Caco-2 (cell line): ENCODE data around the gene UBAP1. TPM values are rescaled to one million over a fixed set of nuclear protein-coding genes. Genes with fewer than 3 reads are reported as not detected.

Experiments used
- BruUV-seq: library from RNA; stranded (reverse); fragments of 400-500 nt; replicated peaks from 2 replicates; lab custom pipeline; 2021; lab: Mats Ljungman, UMichigan
- CTCF ChIA-PET: fragments of 300-600 bp; sonication (Branson Sonifier 250); formaldehyde crosslinking; loops from one replicate; lab custom pipeline; 2022; ENCODE audit warnings: antibody characterized with exemption; lab: Charles Lee
- POLR2A ChIA-PET: fragments of 300-600 bp; sonication (Branson Sonifier 250); formaldehyde crosslinking; loops from one replicate; lab custom pipeline; 2022; ENCODE audit warnings: antibody characterized with exemption; lab: Charles Lee
- DNase-seq, 2 experiments: peaks; one replicate each; pipeline versions ENCODE4 v3.0.0 to v3.0.0-alpha.2; 2020 to 2022
- H3K27me3 ChIP-seq: replicated peaks from 2 replicates; pipeline ENCODE4 v1.6.0; 2011; ENCODE audit warnings: low read length; ENCODE audit not compliant: control insufficient read depth, insufficient read depth
- H3K36me3 ChIP-seq: 2 replicates; pipeline ENCODE4 v1.5.1; 2011; ENCODE audit warnings: low read length; ENCODE audit not compliant: control insufficient read depth, insufficient read depth
- H3K4me1 ChIP-seq: fragments of 250-450 bp; sonication (Bioruptor Pico); 2 replicates; pipeline ENCODE4 v1.5.1; 2020; ENCODE audit warnings: mild to moderate bottlenecking
- H3K4me3 ChIP-seq: 2 replicates; pipeline ENCODE4 v1.5.1; 2011; ENCODE audit warnings: low read depth, mild to moderate bottlenecking, control low read depth, low read length
- H3K9me3 ChIP-seq: fragments of 250-450 bp; sonication (Bioruptor Pico); 2 replicates; pipeline ENCODE4 v1.5.1; 2020; ENCODE audit warnings: mild to moderate bottlenecking, moderate library complexity
- H3K27ac Mint-ChIP-seq: one replicate; pipeline ENCODE4 v1.8.0; 2022; ENCODE audit warnings: mixed read lengths; ENCODE audit not compliant: unreplicated experiment
- H3K27me3 Mint-ChIP-seq: one replicate; pipeline ENCODE4 v1.8.0; 2022; ENCODE audit warnings: mixed read lengths; ENCODE audit not compliant: insufficient read depth, unreplicated experiment
- H3K36me3 Mint-ChIP-seq: one replicate; pipeline ENCODE4 v1.8.0; 2022; ENCODE audit warnings: mild to moderate bottlenecking, mixed read lengths; ENCODE audit not compliant: insufficient read depth, unreplicated experiment
- H3K4me1 Mint-ChIP-seq: one replicate; pipeline ENCODE4 v1.8.0; 2022; ENCODE audit warnings: low read depth, mixed read lengths; ENCODE audit not compliant: unreplicated experiment
- H3K4me3 Mint-ChIP-seq: one replicate; pipeline ENCODE4 v1.8.0; 2022; ENCODE audit warnings: mild to moderate bottlenecking, moderate library complexity, mixed read lengths; ENCODE audit not compliant: unreplicated experiment
- H3K9me3 Mint-ChIP-seq: one replicate; pipeline ENCODE4 v1.8.0; 2022; ENCODE audit warnings: mixed read lengths; ENCODE audit not compliant: unreplicated experiment
- CTCF ChIP-seq, 2 experiments: fragments of 200-600 bp in 1 of 2; IDR thresholded peaks; 1 replicate in 1 of 2; 2 replicates in 1 of 2; pipeline versions ENCODE4 v1.5.1 to v1.8.0; 2011 to 2022; ENCODE audit warnings: antibody characterized with exemption in 1 of 2, control low read depth in 1 of 2, inconsistent platforms in 1 of 2, low read depth in 1 of 2, low read length in 1 of 2, mild to moderate bottlenecking in 1 of 2, moderate library complexity in 1 of 2; ENCODE audit not compliant: insufficient read depth in 1 of 2, severe bottlenecking in 1 of 2, unreplicated experiment in 1 of 2
- intact Hi-C: fragments of 100-400 bp; cut with micrococcal nuclease; formaldehyde crosslinking; loops from one replicate; pipeline ENCODE4 v1.10.0; 2022; ENCODE audit not compliant: unreplicated experiment
- total RNA-seq: library from RNA; stranded (reverse); gene quantifications from 2 replicates; pipeline ENCODE4 v1.2.3, GENCODE V29; 2022

Gene UBAP1
- total RNA-seq, 1 experiment from 2014 or later, result 33.2 TPM

- DNase-seq, result no peak
- no peaks in the 10 kb centered on the region for H3K27me3 Mint-ChIP-seq
These were observed 19.2 kb downstream of the UBAP1 start for GRCh38 chr9:34197756-34198711.

GRCh38 chr9:34200092-34200491, 21.2 kb downstream of the UBAP1 start:
- H3K27ac Mint-ChIP-seq, result no peak overlapping the region
- BruUV-seq, result no TSS peak
- ChIA-PET POLR2A (interaction anchor here (0.6 kb wide), 1 partner anchor 382 kb away, joined by 4 read pairs; no protein-coding TSS in a partner anchor), CTCF (no interaction called here)
- H3K27me3 Mint-ChIP-seq, result no peaks in the 10 kb centered on the region
- H3K27me3 ChIP-seq, result no peaks in the 10 kb centered on the region
- intact Hi-C loops, result no loop called here
- no peak overlapping the region for H3K4me3 ChIP-seq
- no peaks in the 10 kb centered on the region for H3K9me3 Mint-ChIP-seq
- H3K4me1 Mint-ChIP-seq, result peaks cover 6% of the 10 kb centered on the region
- peaks cover 27% of the 10 kb centered on the region for H3K36me3 Mint-ChIP-seq
- H3K9me3 ChIP-seq, result no peaks in the 10 kb centered on the region
- no peaks in the 10 kb centered on the region for H3K4me1 ChIP-seq
- no peak for TF ChIP-seq CTCF (IDR thresholded peaks at IDR 0.05; ENCODE audit: insufficient read depth in 1 of 2, low read depth in 1 of 2, low read length in 1 of 2, severe bottlenecking in 1 of 2, unreplicated experiment in 1 of 2)
- no peak for DNase-seq
- H3K36me3 ChIP-seq, result no peaks in the 10 kb centered on the region; the same call in 1 of the 2 replicates
- H3K4me3 Mint-ChIP-seq, result no peak overlapping the region

More at GRCh38 chr9:34197756-34198711, 19.2 kb downstream of the UBAP1 start:
- no TSS peak for BruUV-seq
- H3K36me3 Mint-ChIP-seq, result peaks cover 27% of the 10 kb centered on the region
- no peak for TF ChIP-seq CTCF (IDR thresholded peaks at IDR 0.05; ENCODE audit: insufficient read depth in 1 of 2, low read depth in 1 of 2, low read length in 1 of 2, severe bottlenecking in 1 of 2, unreplicated experiment in 1 of 2)
- Histone ChIP-seq H3K9me3 (no peaks in the 10 kb centered on the region), H3K36me3 (no peaks in the 10 kb centered on the region; the same call in 1 of the 2 replicates), H3K4me3 (no peak overlapping the region), H3K4me1 (no peaks in the 10 kb centered on the region), H3K27me3 (no peaks in the 10 kb centered on the region)
- ChIA-PET CTCF (no interaction called here), POLR2A (no interaction called here)
- intact Hi-C loops, result no loop called here
- H3K9me3 Mint-ChIP-seq, result no peaks in the 10 kb centered on the region
- no peak overlapping the region for H3K27ac Mint-ChIP-seq
- H3K4me3 Mint-ChIP-seq, result no peak overlapping the region
- H3K4me1 Mint-ChIP-seq, result peaks cover 6% of the 10 kb centered on the region

- Mint-ChIP-seq H3K27me3 (no peaks in the 10 kb centered on the region), H3K36me3 (peaks cover 11% of the 10 kb centered on the region), H3K9me3 (no peaks in the 10 kb centered on the region), H3K4me3 (no peak overlapping the region), H3K27ac (no peak overlapping the region), H3K4me1 (peaks cover 6% of the 10 kb centered on the region)
- no TSS peak for BruUV-seq
- Histone ChIP-seq H3K4me1 (0 out of 2 replicates have a peak, but pooled peaks cover 4% of the 10 kb centered on the region), H3K27me3 (no peaks in the 10 kb centered on the region), H3K4me3 (no peak overlapping the region), H3K9me3 (no peaks in the 10 kb centered on the region), H3K36me3 (no peaks in the 10 kb centered on the region)
- POLR2A ChIA-PET, result interaction anchor here (0.6 kb wide), 1 partner anchor 10 kb away, joined by 4 read pairs; no protein-coding TSS in a partner anchor
- no peak for TF ChIP-seq CTCF (IDR thresholded peaks at IDR 0.05; ENCODE audit: insufficient read depth in 1 of 2, low read depth in 1 of 2, low read length in 1 of 2, severe bottlenecking in 1 of 2, unreplicated experiment in 1 of 2)
- intact Hi-C loops, result no loop called here
- no peak for DNase-seq
- CTCF ChIA-PET, result no interaction called here
These were observed 24.6 kb downstream of the UBAP1 start for GRCh38 chr9:34203275-34203991.
